ENCODE results near the gene NLGN1. TPM values are rescaled to one million over a fixed set of nuclear protein-coding genes. Genes with fewer than 3 reads are reported as not detected.

The NLGN1 gene
- polyA plus RNA-seq, 1 donor from 2014 or later = 2.7 TPM

GRCh38 chr3:173737167-173737808, 339.7 kb downstream of the NLGN1 start:
- H2AFZ ChIP-seq (ENCODE audit: low read depth, low read length) = no peak overlapping the region
- H3K9me2 ChIP-seq (ENCODE audit: insufficient read depth, low read length) = no peaks in the 10 kb centered on the region
- H3K9me3 ChIP-seq (ENCODE audit: low read length) = no peaks in the 10 kb centered on the region
- H3K4me2 ChIP-seq (ENCODE audit: low read length) = no peak overlapping the region
- H3K79me2 ChIP-seq (replicated peaks; ENCODE audit: insufficient read depth, low read length) = no peaks in the 10 kb centered on the region
- no peak overlapping the region for H3K27ac ChIP-seq (ENCODE audit: low read length)
- TF ChIP-seq EP300 (conservative IDR thresholded peaks at IDR 0.05; ENCODE audit: poor library complexity, severe bottlenecking) (no peak), TAF1 (IDR thresholded peaks at IDR 0.05; ENCODE audit: low read depth) (no peak), POLR2AphosphoS5 (IDR thresholded peaks at IDR 0.05) (no peak), MXI1 (conservative IDR thresholded peaks at IDR 0.05; ENCODE audit: poor library complexity, severe bottlenecking) (no peak), REST (IDR thresholded peaks at IDR 0.05; ENCODE audit: borderline replicate concordance) (no peak), SMC3 (conservative IDR thresholded peaks at IDR 0.05; ENCODE audit: poor library complexity) (no peak), EZH2 (IDR thresholded peaks at IDR 0.05; ENCODE audit: borderline replicate concordance, insufficient read depth, low read length, poor library complexity, severe bottlenecking) (no peak), RAD21 (conservative IDR thresholded peaks at IDR 0.05) (no peak), CTCF (IDR thresholded peaks at IDR 0.05; ENCODE audit: poor library complexity, severe bottlenecking) (no peak)
- H3K27me3 ChIP-seq (ENCODE audit: insufficient read depth, low read depth, low read length) = no peaks in the 10 kb centered on the region
- H3K9ac ChIP-seq (ENCODE audit: low read length) = no peak overlapping the region
- no peaks in the 10 kb centered on the region for H4K20me1 ChIP-seq (ENCODE audit: insufficient read depth)
- H3K36me3 ChIP-seq (ENCODE audit: insufficient read depth, low read length) = no peaks in the 10 kb centered on the region
- no peak overlapping the region for H3K4me3 ChIP-seq (ENCODE audit: low read length)
- H3F3A ChIP-seq (ENCODE audit: insufficient read depth, low read length, poor library complexity, severe bottlenecking) = no peaks in the 10 kb centered on the region

GRCh38 chr3:173739726-173740125, 342.2 kb downstream of the NLGN1 start:
- Histone ChIP-seq H4K20me1 (ENCODE audit: insufficient read depth) (no peaks in the 10 kb centered on the region), H3K36me3 (ENCODE audit: insufficient read depth, low read length) (no peaks in the 10 kb centered on the region), H3K9me2 (ENCODE audit: insufficient read depth, low read length) (no peaks in the 10 kb centered on the region), H3K9ac (ENCODE audit: low read length) (no peak overlapping the region), H3K4me3 (ENCODE audit: low read length) (no peak overlapping the region), H3K9me3 (ENCODE audit: low read length) (no peaks in the 10 kb centered on the region), H3K4me2 (ENCODE audit: low read length) (no peak overlapping the region), H3K27me3 (ENCODE audit: insufficient read depth, low read depth, low read length) (no peaks in the 10 kb centered on the region), H3K79me2 (replicated peaks; ENCODE audit: insufficient read depth, low read length) (no peaks in the 10 kb centered on the region), H3K27ac (ENCODE audit: low read length) (no peak overlapping the region), H2AFZ (ENCODE audit: low read depth, low read length) (no peak overlapping the region), H3F3A (ENCODE audit: insufficient read depth, low read length, poor library complexity, severe bottlenecking) (no peaks in the 10 kb centered on the region)
- TF ChIP-seq EP300 (conservative IDR thresholded peaks at IDR 0.05; ENCODE audit: poor library complexity, severe bottlenecking) (no peak), RAD21 (conservative IDR thresholded peaks at IDR 0.05) (no peak), EZH2 (IDR thresholded peaks at IDR 0.05; ENCODE audit: borderline replicate concordance, insufficient read depth, low read length, poor library complexity, severe bottlenecking) (no peak), SMC3 (conservative IDR thresholded peaks at IDR 0.05; ENCODE audit: poor library complexity) (no peak), REST (IDR thresholded peaks at IDR 0.05; ENCODE audit: borderline replicate concordance) (no peak), CTCF (IDR thresholded peaks at IDR 0.05; ENCODE audit: poor library complexity, severe bottlenecking) (no peak), POLR2AphosphoS5 (IDR thresholded peaks at IDR 0.05) (no peak), TAF1 (IDR thresholded peaks at IDR 0.05; ENCODE audit: low read depth) (no peak), MXI1 (conservative IDR thresholded peaks at IDR 0.05; ENCODE audit: poor library complexity, severe bottlenecking) (no peak)

All from neural cell (in vitro differentiated cells).